Hepatocyte (in vitro differentiated cells): Measurements from ENCODE around the gene PTPRK.

Experiments
- EZH2 ChIP-seq: fragments of 200-600 bp; sonication (generic); IDR thresholded peaks from 2 replicates; pipeline ENCODE4 v1.6.1; 2016; ENCODE audit warnings: antibody characterized with exemption, mild to moderate bottlenecking, borderline replicate concordance
- TF ChIP-seq, protein P1 (sequence below): fragments of 200-600 bp; sonication (generic); IDR thresholded peaks from 2 replicates; pipeline ENCODE4 v1.5.1; 2016; ENCODE audit warnings: antibody characterized with exemption, mild to moderate bottlenecking; ENCODE audit not compliant: poor library complexity

DNA sequence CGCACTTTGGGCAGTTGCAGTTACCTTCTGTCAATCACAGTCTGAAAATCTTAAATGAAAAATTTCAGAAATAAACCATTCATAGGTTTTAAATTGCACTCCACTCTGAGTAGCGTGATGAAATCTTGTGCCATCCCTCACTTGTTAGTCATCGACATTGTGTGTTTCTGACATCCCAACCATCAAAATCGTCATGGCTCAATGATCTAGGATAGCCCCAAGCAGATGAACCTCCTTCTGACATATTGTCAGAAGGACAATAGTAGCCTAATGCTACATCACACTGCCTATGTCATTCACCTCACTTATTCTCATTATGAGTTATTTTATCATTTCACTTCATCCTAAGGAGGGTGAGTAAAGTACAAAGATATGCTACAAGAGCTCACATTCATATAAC lies 284.8 kb downstream of the PTPRK start:
- TF ChIP-seq, protein P1, sequence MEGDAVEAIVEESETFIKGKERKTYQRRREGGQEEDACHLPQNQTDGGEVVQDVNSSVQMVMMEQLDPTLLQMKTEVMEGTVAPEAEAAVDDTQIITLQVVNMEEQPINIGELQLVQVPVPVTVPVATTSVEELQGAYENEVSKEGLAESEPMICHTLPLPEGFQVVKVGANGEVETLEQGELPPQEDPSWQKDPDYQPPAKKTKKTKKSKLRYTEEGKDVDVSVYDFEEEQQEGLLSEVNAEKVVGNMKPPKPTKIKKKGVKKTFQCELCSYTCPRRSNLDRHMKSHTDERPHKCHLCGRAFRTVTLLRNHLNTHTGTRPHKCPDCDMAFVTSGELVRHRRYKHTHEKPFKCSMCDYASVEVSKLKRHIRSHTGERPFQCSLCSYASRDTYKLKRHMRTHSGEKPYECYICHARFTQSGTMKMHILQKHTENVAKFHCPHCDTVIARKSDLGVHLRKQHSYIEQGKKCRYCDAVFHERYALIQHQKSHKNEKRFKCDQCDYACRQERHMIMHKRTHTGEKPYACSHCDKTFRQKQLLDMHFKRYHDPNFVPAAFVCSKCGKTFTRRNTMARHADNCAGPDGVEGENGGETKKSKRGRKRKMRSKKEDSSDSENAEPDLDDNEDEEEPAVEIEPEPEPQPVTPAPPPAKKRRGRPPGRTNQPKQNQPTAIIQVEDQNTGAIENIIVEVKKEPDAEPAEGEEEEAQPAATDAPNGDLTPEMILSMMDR, result no peak
- TF ChIP-seq EZH2, result no peak
